D341Med (cell line): Measurements from ENCODE around the gene LYRM9.
"Not testable (repeated sequence)": the region's sequence is repeated elsewhere in the genome, so short reads cannot be mapped to it uniquely, and the experiment has no call there.

Experiments used
- DNase-seq: peaks from one replicate; pipeline ENCODE4 v3.0.0; 2012; ENCODE audit warnings: low spot score

Gene LYRM9

GRCh38 chr17:27839571-27840405 is 53.4 kb downstream of the LYRM9 start:
- not testable (repeated sequence) for DNase-seq

GRCh38 chr17:27838607-27839006 is 54.6 kb downstream of the LYRM9 start:
- not testable (repeated sequence) for DNase-seq

DNA sequence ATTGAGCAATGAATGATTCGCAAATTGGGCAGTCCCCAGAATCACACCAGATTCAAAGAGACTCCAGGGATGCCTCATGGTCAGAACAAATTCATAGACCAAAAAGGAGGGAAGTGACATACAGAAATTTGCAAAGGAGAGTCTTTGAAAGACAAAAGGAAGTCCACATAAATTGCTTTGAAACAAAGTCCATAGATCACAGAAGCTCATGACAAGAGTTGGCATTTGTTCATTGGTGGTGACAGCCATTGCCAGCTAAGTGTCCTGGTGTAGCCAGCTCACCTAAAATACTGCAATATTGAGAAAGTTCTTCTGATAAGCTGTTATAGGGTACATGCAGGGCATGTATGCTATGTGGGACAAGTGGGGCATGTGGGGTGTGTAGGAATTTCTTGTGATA is 55.4 kb downstream of the LYRM9 start:
- not testable (repeated sequence) for DNase-seq

DNA sequence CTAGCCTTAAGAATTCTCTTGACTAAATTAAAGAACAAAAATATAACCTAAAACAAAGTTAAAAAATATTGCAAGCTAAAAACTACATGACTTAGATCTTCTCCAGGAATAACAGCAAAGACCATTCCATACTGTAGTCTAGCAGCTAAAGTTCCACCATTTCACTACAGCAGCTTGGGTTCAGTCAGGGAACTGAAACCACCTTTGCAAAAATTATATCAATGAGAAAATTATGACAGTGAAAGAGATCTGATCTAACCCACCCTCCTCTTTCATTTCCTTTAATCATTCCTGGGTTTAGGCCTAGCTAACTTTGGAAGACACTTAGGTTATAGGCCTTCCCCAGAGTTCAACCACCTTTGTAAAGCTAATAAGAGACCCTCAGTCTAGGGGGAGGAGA is 56.5 kb downstream of the LYRM9 start:
- no peak for DNase-seq

GRCh38 chr17:27834571-27834970 is 58.6 kb downstream of the LYRM9 start:
- no peak for DNase-seq

DNA sequence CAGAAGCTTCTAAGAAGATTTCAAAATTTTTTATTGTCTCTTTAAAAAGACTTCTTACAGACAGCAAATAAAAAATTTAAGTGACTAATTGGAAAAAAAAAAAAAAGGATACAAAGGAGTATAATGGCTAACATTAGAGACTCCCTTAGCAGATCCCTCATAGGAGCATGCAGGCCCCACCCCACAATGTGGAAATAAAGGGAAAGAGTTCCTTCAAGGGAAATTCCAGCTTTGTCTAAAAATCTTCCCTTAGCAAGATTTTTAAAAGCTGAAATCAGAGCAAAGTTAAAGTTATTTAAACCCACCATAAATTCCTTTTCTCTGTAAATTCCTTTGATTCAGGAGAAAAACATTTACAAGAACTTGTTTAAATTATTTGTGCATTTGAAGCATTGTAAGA is 60.3 kb downstream of the LYRM9 start:
- no peak for DNase-seq

GRCh38 chr17:27829888-27830287 is 63.3 kb downstream of the LYRM9 start:
- DNase-seq: not testable (repeated sequence)

DNA sequence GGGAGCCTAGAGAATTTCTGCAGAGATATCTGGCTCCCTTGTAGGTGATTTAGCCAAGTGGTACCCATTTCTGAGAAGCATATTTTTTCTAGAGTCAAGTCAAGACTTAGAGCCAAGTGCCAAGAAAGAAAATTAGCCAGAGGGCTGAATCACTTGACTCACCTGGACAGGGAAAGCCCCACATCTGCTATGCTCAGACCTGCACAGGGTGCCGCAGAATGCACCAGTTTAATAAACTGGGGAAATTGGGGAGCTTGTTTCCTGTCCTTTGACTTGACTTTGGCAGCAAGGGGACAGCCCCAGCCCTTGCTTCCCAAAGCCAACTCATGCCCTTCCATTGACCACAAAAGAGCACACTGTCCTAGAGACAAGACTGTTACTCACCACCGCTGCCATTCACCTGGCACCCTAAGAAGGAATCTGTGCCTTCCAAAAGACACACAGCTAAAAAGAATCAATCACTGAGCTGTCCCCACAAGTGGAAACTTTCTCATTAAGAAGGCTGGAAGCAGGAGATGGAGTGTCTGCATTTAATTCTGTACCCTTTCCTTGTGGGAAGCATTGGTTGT is 63.9 kb downstream of the LYRM9 start:
- DNase-seq: not testable (repeated sequence)
